ENCODE measurements around the gene DRD3.

The DRD3 gene

DNA sequence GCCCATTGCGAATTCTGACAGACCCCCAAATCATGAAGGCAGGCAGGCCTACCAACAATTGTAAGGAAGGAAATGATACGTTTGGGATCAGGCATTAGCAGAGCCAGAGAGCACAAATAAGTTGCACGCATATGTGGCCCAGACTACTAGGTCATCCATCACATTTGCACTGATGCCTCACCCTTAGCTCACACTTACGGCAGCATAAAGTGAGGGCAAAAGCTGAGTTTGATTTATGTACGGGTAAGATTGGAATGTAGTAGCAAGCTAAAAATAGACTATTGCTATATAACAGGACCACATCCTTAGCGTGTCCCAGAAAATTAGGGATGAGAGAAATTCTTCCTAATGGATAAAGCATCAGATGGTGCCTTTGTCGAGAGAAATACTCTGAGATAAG lies 63.7 kb downstream of the DRD3 start:
- no peak for DNase-seq

DNA sequence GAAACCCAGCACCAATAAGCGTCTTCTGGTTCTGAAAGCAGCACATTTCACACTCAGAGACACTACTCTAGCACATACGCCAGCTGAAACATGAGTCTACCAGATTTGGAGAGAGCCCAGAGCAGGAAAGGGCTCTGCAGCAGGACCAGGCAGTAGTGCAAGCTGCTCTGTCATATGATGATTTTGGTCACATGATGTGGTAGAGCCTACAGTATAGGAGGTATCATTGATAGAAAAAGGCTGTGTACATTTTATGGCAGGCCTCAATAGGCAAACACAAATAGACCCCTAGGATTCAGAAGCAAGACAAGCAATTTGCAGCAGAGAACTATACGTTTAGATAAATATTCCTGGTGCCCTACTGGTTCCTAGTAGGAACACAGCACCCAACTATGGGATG lies 64.1 kb downstream of the DRD3 start:
- no peak for DNase-seq

DNA sequence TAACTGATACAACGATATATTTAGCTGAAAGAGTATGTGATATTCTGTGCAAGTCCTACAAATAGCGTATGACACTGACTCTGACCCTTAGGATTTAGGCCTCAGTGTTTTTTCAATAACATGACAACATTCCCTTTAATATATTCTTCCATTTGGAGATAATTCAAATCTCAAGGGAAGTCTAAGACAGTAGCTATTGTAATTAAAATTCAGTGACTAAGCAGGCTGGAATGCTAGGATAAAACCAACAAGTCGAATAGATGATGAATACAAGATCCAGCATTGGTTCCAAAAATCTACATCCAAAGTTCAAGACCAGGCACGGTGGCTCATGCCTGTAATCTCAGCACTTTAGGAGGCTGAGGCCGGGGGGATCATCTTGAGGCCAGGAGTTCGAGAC lies 66.2 kb downstream of the DRD3 start:
- DNase-seq: no peak

DNA sequence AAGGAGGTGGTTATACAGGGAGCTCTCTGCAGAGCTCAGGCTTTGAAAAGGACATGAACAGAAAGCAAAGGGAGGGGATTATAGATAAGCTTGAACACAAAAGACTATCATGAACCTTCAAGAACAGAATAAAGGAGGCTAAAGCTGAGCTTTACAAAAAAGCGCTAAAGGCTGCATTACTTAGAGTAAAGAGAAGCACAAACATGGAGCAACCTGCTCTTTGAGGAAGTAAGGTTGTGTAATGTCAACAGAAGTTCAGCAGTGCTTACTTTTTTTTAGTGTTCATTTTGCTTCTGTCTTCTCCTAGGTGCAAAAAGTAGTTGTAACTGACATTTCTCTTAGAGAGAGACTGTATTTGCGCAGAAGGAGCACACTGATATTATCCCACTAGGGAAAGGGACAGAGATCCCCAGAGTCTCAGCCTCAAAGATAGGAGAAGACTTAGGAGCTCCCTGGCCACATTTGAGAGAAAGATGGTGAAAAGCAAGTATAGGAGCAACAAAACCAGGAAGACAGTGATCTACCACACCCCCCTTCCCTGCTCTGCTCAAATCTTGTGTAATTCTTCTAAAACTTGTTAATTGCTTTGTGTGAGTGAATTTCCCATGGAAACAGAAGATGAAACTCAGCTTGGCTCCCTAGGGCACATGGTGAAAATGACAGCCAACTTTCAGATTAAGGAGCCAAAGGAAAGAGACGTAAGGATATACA lies 67.6 kb downstream of the DRD3 start:
- no peak for DNase-seq

DNA sequence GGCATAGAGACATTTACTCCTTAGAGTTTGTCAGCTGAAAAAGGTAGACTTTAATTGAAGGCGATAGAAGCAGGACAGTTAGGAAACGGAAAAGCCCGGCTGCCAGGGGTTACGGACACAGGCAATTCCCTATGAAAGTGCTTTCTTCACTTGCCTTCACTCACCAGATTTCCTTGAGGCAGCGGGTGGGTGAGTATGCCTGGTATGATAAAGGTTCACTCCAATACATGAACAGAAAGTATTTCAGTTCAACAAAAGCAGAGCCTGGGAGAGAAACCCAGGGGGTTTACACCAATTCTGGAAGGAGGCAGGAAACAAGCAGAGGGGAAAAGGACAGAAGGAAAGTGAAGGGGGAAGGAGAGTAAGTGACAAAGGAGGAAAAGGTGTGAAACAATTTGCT lies 68.4 kb downstream of the DRD3 start:
- no peak for DNase-seq

DNA sequence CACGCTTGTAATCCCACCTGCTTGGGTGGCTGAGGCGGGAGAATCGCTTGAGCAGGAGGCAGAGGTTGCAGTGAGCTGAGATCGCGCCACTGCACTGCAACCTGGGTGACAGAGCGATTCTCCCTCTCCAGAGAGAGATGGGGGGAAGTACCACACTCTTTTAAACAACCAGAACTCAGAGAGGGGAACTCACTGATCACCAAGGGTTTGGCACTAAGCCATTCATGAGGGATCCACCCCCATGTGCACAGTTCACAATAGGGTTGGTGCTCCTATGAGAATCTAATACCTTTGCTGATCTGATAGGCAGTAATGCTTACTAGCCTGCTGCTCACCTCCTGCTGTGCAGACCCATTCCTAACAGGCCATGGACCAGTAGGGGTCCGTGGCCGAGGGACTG lies 70.7 kb downstream of the DRD3 start:
- DNase-seq: no peak

DNA sequence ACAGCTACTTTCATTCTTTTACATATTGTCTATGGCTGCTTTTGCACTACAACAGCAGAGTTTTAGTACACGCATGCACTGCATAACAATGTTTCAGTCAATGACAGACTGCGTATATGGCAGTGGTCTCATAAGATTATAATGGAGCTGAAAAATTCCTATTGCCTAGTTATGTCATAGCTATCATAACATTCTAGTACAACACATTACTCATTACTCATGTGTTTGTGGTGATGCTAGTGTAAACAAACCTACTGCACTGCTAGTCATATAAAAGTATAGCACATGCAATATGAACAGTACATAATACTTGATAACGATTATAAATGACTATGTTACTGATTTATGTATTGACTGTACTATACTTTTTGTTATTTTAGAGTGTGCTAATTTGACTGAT lies 74.4 kb downstream of the DRD3 start:
- DNase-seq: no peak

DNA sequence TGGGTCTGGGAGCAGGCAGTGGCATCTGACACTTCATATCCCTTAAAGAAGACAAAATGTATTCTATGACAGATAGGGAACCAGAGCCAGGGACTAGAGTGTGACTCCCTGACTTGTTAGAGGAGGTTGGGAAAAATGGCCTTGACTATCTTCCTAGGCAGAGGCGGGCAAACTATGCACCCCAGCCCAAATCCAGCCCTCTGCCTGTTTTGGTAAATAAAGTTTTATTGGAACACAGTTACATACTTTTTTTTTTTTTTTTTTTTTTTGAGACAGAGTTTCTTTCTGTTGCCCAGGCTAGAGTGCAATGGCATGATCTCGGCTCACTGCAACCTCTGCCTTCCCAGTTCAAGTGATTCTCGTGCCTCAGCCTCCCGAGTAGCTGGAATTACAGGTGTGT lies 75.0 kb downstream of the DRD3 start:
- DNase-seq: no peak

DNA sequence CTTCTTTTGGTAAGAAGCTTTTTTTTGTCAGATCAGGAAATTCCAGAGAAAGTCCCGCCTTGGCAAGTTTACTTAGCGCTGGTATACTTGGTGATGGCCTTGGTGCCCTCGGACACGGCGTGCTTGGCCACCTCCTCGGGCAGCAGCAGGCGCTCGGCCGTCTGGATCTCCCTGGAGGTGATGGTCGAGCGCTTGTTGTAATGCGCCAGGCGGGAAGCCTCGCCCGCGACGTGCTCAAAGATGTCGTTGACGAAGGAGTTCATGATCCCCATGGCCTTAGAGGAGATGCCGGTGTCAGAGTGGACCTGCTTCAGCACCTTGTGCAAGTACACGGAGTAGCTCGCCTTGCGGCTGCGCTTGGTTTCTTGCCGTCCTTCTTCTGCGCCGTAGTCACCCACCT lies 75.7 kb downstream of the DRD3 start:
- no peak for DNase-seq

DNA sequence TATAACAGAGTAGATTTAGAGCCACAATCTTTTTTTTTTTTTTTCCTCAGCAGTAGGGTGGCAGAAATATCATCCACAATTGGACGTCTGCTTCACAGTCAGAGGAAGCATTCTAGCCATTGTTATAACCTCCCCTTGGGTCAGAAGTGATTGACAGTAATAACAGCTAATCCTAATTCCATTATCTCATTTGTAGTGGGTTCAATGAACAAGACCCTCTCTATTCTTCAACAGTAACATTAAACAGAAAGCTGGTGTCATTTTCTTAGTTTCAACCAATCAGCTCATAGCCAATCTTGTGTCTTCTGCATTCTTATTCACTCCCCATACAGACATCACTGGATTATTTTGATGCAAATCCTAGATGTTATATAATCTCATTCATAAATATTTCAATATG lies 77.8 kb downstream of the DRD3 start:
- no peak for DNase-seq

DNA sequence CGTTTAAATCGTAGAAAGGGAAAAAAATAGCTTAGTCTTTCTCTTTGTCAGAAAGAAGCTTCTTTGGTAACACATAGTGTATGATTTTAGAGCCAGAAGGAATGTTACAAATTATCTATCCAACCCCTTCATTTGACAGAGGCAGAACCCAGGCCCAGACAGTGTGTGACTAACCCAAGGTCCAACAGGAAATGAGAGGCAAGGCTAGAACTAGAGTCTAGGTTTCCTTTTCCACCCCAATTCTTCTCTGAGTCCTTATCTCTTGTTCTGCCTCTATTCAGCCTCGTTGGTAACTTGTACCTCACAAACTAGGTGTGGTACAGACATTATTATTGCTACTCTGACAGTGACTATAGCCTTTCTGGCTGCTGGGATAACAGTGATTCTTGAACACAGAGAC lies 83.1 kb downstream of the DRD3 start:
- no peak for DNase-seq

DNA sequence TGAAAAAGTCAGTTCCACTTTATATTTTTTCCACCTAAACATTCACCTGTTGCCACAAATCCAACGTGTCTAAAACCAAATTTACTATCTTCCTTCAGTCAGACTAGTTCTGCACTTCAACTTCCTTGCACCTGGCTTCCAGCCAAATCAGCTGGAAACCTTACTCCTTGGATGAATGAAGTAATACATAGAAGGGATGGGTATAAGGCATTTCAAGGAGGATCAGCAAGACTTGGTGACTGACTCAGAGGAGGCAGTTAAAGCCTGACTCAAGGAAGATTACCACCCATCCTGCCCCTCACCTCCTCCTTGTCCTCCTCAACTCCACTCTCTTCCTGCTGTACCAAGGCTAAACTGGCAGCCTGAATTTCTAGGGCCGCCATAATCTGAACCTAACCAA lies 85.3 kb downstream of the DRD3 start:
- DNase-seq: no peak

DNA sequence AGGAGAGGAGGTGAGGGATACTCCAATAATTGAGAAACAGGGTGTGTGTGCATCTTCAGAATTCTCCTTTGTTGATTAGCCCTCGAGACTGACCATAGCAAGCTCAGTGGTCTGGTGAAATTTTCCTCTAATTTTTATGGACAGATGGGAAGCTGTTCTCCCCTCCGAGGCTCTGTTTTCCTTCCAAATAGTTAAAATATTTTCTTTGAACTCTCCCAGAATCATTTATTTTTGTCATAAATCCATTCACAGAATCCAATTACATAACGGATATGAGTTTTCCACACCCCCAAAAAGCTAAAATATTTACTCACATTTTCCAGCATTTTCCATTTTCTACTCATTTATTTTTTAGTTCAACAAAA lies 85.9 kb downstream of the DRD3 start:
- no peak for DNase-seq

DNA sequence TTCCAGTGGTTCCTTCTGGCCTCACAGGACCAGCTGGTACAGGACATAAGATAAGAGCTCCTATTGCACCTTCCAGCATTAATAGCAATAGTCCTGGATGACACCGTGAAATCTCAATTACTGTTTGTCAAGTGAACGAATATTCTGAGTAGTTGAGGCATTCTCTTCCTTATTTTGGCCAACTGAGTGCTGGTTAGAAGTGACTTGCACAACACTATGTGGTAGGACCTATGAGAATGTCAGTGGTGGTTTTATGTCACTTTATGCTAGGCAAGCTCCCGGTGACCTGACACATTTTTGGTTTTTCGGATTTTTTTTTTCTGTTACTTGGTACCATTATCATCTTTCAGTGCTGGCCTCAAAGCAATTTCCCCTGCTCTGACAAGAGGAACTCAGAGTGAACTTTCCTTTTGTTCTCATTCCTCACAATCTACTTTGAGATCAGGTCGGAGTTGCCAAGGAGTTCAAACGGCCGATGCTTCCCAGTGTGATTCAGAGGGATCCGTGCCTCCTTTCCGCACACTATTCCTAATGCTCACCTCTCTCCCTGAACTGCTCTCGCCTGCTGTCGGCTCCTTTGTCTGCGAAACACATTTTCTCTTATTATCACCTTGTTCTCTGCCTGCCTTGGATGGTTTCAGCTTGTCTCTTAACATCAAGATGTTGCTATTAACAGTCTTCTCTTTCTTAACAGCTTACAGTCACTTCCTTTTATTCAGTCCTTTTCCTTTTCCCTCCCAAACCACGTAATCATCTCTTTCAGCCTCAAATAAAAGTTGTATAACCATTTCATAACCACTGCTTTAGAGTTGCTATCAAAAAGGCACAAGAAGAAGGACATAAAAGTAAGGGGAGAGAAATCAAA lies 86.5 kb downstream of the DRD3 start:
- no peak for DNase-seq

DNA sequence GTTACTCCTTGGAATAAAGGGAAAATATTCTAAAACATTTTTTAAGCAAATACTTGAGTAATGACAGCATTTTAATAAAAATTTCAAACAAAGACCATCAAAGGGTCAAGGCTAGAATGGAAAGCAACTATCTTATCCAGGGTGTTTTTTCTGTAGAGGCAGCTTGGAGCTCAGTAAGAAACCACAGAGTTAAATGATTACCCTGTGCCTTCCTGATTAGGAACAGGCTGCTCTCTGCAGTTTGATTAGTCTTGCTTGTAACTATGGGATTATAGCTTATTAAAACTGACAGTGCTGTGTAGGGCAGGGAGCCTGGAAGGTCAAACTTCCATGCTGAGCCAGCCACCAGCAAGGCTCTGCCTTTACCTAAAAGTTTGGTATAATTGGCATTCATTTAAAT lies 89.2 kb downstream of the DRD3 start:
- DNase-seq: no peak

DNA sequence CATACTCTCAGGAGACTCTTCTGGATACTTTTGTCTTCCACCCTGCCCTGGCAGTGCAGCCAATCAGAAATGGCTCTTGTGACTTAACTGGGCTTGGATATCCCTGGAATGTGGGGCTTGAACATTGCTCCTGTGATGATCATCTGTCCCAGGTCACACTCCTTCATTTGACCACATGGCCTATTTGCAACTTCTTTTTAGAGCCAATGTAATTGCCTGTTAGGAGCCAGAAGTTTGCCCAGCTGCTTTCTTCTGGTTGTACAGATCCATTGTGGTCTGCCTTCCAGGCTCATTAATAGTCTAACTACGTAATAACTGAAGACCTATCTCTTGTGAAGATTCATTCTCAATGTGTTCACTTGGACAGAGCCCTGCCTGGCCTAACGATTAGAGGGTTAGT lies 92.5 kb downstream of the DRD3 start:
- no peak for DNase-seq

DNA sequence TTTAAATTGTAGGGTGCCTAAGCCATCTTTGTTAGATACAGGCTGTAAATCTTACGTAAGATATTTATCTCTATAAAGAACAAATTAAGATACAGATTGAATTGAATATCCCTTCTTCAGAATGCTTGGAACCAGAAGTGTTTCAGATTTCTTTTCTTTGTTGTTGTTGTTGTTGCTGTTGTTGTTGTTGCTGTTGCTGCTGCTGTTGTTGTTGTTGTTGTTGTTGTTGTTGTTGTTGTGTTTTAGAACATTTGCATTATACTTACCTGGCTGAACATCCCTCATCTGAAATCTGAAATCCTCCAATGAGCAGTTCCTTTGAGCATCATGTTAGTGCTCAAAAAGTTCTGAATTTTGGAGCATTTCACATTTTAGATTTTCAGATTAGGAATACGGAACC lies 95.7 kb downstream of the DRD3 start:
- no peak for DNase-seq

DNA sequence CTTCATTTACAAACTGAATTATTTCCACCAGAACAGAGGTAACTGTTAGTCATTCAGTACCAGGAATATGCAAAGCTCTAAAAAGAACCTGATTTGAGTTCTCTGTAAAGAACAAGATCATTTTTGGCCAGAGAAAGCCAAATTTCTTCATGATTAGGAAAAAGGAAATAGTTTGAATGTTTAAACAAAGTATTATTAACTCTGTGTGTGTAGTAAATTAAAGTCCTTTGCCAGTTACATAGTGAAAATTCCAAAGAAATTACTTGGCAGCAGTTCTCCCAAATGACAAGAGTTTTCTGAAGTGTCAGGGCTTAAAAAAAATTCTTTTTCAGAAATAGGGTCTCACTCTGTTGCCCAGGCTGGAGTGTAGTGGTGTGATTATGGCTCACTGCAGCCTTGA lies 97.8 kb downstream of the DRD3 start:
- no peak for DNase-seq

DNA sequence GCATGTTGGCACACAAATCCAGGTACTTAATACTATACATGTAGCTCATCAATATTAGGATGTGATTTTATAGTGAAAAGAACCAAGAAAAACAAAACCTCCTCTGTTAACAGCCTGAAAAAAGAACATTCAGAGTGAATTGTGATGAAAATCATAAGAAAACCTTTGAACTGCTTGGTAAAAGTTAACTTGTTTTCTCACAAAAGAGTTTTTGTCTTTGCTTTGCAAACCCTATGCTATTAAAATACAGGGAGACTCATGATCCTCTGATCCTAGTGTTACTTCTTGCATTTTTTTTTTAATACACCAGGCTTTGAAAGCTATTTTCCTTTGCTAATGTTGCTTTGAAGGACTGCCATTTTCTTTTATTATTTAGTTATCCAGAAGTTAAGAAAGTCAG lies 98.7 kb downstream of the DRD3 start:
- DNase-seq: no peak

DNA sequence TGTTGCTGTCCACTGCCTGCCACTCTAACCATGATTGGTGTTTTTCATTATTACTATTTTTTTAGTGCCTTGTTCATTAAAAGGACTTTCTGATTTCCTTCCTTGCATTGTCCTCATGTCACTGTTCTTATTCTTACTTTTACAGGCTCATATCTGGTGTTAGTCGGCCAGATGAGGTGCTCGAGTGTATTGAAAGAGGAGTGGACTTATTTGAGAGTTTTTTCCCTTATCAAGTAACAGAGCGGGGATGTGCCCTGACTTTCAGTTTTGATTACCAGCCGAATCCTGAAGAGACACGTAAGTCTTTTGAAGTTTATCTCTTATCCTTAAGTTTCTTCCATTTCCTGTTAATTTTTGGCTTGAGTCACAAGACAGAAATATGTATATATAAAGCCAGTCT lies 99.1 kb downstream of the DRD3 start:
- DNase-seq: no peak

DNA sequence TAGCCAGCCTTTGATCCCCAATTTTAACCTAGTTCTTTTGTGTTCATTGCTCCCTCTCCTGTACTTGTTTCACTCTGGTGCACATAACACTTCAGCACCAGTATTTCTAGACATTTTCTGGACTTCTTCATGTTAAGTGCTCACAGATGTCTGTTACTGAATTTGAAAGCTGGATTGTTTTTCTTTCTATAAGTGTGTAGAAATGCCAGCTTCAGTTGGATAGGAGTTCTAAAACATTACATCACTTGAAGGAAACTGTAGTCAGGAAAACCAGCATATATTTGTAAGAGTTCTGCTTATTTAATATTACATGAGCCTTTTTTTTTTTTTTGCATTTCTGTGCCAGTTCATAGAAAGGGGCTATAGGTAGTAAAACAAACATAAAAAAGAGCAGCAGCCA lies 100.7 kb downstream of the DRD3 start:
- DNase-seq: no peak

All from hippocampal formation (tissue), 2 donors.